ENCODE results near the gene CDH13. TPM values are rescaled to one million over a fixed set of nuclear protein-coding genes. Genes with fewer than 3 reads are reported as not detected.

CDH13 gene
- total RNA-seq, 1 experiment from 2014 or later = 2.1 TPM

- Histone ChIP-seq H3K27ac (ENCODE audit: low read depth, low read length, poor library complexity, severe bottlenecking) (no peak overlapping the region), H3K4me1 (ENCODE audit: insufficient read depth, low read length, poor library complexity, severe bottlenecking) (no peaks in the 10 kb centered on the region), H3K4me3 (ENCODE audit: low read depth, low read length, poor library complexity, severe bottlenecking) (no peak overlapping the region), H3K36me3 (ENCODE audit: insufficient read depth, low read length, poor library complexity, severe bottlenecking) (no peaks in the 10 kb centered on the region), H3K9me3 (ENCODE audit: low read depth, low read length, poor library complexity, severe bottlenecking) (no peaks in the 10 kb centered on the region), H3K27me3 (replicated peaks; ENCODE audit: insufficient read depth, low read depth, low read length, poor library complexity) (peaks cover 3% of the 10 kb centered on the region)
- POLR2A ChIA-PET (ENCODE audit: low non-redundant PET) = no interaction called here
- DNase-seq (ENCODE audit: low spot score) = no peak
- CTCF ChIA-PET = no interaction called here
- intact Hi-C loops (cut with micrococcal nuclease; ENCODE audit: unreplicated experiment) = no loop called here
- TF ChIP-seq CTCF (conservative IDR thresholded peaks at IDR 0.05; ENCODE audit: low read depth, low read length) (no peak), EZH2 (IDR thresholded peaks at IDR 0.05; ENCODE audit: borderline replicate concordance, low read depth, low read length, poor library complexity, severe bottlenecking) (no peak)
- BruUV-seq (replicated peaks) = no TSS peak
Measured at GRCh38 chr16:82957212-82957611, 330.4 kb downstream of the CDH13 start.

- no peaks in the 10 kb centered on the region for H3K9me3 ChIP-seq (ENCODE audit: low read depth, low read length, poor library complexity, severe bottlenecking)
- intact Hi-C loops (cut with micrococcal nuclease; ENCODE audit: unreplicated experiment) = no loop called here
- H3K4me1 ChIP-seq (ENCODE audit: insufficient read depth, low read length, poor library complexity, severe bottlenecking) = no peaks in the 10 kb centered on the region
- no TSS peak for BruUV-seq (replicated peaks)
- ChIA-PET POLR2A (ENCODE audit: low non-redundant PET) (no interaction called here), CTCF (no interaction called here)
- H3K4me3 ChIP-seq (ENCODE audit: low read depth, low read length, poor library complexity, severe bottlenecking) = no peak overlapping the region
- no peaks in the 10 kb centered on the region for H3K36me3 ChIP-seq (ENCODE audit: insufficient read depth, low read length, poor library complexity, severe bottlenecking)
- DNase-seq (ENCODE audit: low spot score) = no peak
- H3K27ac ChIP-seq (ENCODE audit: low read depth, low read length, poor library complexity, severe bottlenecking) = no peak overlapping the region
- TF ChIP-seq CTCF (conservative IDR thresholded peaks at IDR 0.05; ENCODE audit: low read depth, low read length) (no peak), EZH2 (IDR thresholded peaks at IDR 0.05; ENCODE audit: borderline replicate concordance, low read depth, low read length, poor library complexity, severe bottlenecking) (no peak)
- peaks cover 2% of the 10 kb centered on the region for H3K27me3 ChIP-seq (replicated peaks; ENCODE audit: insufficient read depth, low read depth, low read length, poor library complexity)
Measured at GRCh38 chr16:82960918-82961317, 334.1 kb downstream of the CDH13 start.

GRCh38 chr16:82963653-82964052 is 336.9 kb downstream of the CDH13 start:
- ChIA-PET POLR2A (ENCODE audit: low non-redundant PET) (no interaction called here), CTCF (no interaction called here)
- H3K27me3 ChIP-seq (replicated peaks; ENCODE audit: insufficient read depth, low read depth, low read length, poor library complexity) = no peaks in the 10 kb centered on the region
- no peaks in the 10 kb centered on the region for H3K9me3 ChIP-seq (ENCODE audit: low read depth, low read length, poor library complexity, severe bottlenecking)
- peak; percentile 4 for DNase-seq (ENCODE audit: low spot score)
- no peak overlapping the region for H3K4me3 ChIP-seq (ENCODE audit: low read depth, low read length, poor library complexity, severe bottlenecking)
- no TSS peak for BruUV-seq (replicated peaks)
- H3K27ac ChIP-seq (ENCODE audit: low read depth, low read length, poor library complexity, severe bottlenecking) = no peak overlapping the region
- H3K4me1 ChIP-seq (ENCODE audit: insufficient read depth, low read length, poor library complexity, severe bottlenecking) = no peaks in the 10 kb centered on the region
- TF ChIP-seq EZH2 (IDR thresholded peaks at IDR 0.05; ENCODE audit: borderline replicate concordance, low read depth, low read length, poor library complexity, severe bottlenecking) = no peak
- TF ChIP-seq CTCF (conservative IDR thresholded peaks at IDR 0.05; ENCODE audit: low read depth, low read length) = no peak
- intact Hi-C loops (cut with micrococcal nuclease; ENCODE audit: unreplicated experiment) = no loop called here
- H3K36me3 ChIP-seq (ENCODE audit: insufficient read depth, low read length, poor library complexity, severe bottlenecking) = no peaks in the 10 kb centered on the region

All from A673 (cell line).